NCI-H510A treated with DMSO at 0.1 percent for 48 hours (cell line): Measurements from ENCODE around the gene AGAP2.
A peak's percentile ranks its signal among the peaks of the same experiment; 100 is the strongest.

Source experiments
- DNase-seq: peaks from one replicate; lab custom pipeline; 2025; lab: John Stamatoyannopoulos, UW

AGAP2 gene

GRCh38 chr12:57753756-57754337 lies 15.3 kb upstream of the AGAP2 start:
- no peak for DNase-seq

- DNase-seq, result no peak
These were observed 14.1 kb upstream of the AGAP2 start for GRCh38 chr12:57752668-57753000.

GRCh38 chr12:57751788-57752667 lies 13.5 kb upstream of the AGAP2 start, which contains the start of gene CDK4:
Gene CDK4 (minus strand): TSS chr12:57752310. CDS start chr12:57751717, 593 bp downstream.
- peak; percentile 99 for DNase-seq

- DNase-seq, result no peak
These were observed 12.9 kb upstream of the AGAP2 start for GRCh38 chr12:57751432-57751787.

- no peak for DNase-seq
These were observed 12.3 kb upstream of the AGAP2 start for GRCh38 chr12:57750561-57751431.

- DNase-seq, result no peak
These were observed 10.5 kb upstream of the AGAP2 start for GRCh38 chr12:57749061-57749460.

- no peak for DNase-seq
These were observed 7.5 kb upstream of the AGAP2 start for GRCh38 chr12:57746025-57746424.

- no peak for DNase-seq
These were observed 6.9 kb upstream of the AGAP2 start for GRCh38 chr12:57745485-57745881.

GRCh38 chr12:57744777-57745484 lies 6.4 kb upstream of the AGAP2 start, which contains the start of gene TSPAN31:
Gene TSPAN31 (plus strand): TSS chr12:57745039. CDS start chr12:57745155, 116 bp downstream.
- DNase-seq, result peak; percentile 99

GRCh38 chr12:57744194-57744776 lies 5.7 kb upstream of the AGAP2 start:
- DNase-seq, result peak; percentile 95

GRCh38 chr12:57743769-57744168 lies 5.2 kb upstream of the AGAP2 start:
- no peak for DNase-seq

GRCh38 chr12:57741844-57742738 lies 3.5 kb upstream of the AGAP2 start:
- no peak for DNase-seq

- DNase-seq, result no peak
These were observed 2.9 kb upstream of the AGAP2 start for GRCh38 chr12:57741413-57741789.

GRCh38 chr12:57740656-57741412 lies 2.3 kb upstream of the AGAP2 start:
- no peak for DNase-seq

- no peak for DNase-seq
These were observed 1.5 kb upstream of the AGAP2 start for GRCh38 chr12:57739914-57740538.

GRCh38 chr12:57739387-57739786 lies 845 bp upstream of the AGAP2 start:
- DNase-seq, result no peak

- DNase-seq, result no peak
These were observed 778 bp downstream of the AGAP2 start for GRCh38 chr12:57737467-57738460.
